AG09309 (cell line): Measurements from ENCODE around the gene KBTBD13.

Experiments
- DNase-seq: peaks from one replicate; pipeline ENCODE4 v3.0.0-alpha.2; 2010; ENCODE audit warnings: low read depth
- H3K4me3 ChIP-seq: 2 replicates; pipeline ENCODE4 v1.5.1; 2011; ENCODE audit warnings: mild to moderate bottlenecking, low read depth, low read length, moderate library complexity; ENCODE audit not compliant: control insufficient read depth
- TF ChIP-seq, protein P1 (sequence below): IDR thresholded peaks from 2 replicates; pipeline ENCODE4 v1.5.1; 2011; ENCODE audit warnings: mild to moderate bottlenecking, low read depth, low read length, inconsistent platforms; ENCODE audit not compliant: insufficient read depth, control insufficient read depth; ENCODE audit errors: missing control alignments

Gene KBTBD13

DNA sequence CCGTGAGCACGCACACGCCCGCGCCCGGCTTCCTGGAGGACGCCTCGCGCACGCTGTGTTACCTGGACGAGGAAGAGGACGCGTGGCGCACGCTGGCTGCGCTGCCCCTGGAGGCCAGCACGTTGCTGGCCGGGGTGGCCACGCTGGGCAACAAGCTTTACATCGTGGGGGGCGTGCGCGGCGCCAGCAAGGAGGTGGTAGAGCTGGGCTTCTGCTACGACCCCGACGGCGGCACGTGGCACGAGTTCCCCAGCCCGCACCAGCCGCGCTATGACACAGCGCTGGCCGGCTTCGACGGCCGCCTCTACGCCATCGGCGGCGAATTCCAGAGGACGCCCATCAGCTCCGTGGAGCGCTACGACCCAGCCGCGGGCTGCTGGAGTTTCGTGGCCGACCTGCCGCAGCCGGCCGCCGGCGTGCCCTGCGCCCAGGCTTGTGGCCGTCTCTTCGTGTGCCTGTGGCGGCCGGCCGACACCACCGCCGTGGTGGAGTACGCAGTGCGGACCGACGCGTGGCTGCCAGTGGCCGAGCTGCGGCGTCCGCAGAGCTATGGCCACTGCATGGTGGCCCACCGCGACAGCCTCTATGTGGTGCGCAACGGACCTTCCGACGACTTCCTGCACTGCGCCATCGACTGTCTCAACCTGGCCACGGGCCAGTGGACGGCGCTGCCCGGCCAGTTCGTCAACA is 890 bp downstream of the KBTBD13 start:
- TF ChIP-seq, protein P1, sequence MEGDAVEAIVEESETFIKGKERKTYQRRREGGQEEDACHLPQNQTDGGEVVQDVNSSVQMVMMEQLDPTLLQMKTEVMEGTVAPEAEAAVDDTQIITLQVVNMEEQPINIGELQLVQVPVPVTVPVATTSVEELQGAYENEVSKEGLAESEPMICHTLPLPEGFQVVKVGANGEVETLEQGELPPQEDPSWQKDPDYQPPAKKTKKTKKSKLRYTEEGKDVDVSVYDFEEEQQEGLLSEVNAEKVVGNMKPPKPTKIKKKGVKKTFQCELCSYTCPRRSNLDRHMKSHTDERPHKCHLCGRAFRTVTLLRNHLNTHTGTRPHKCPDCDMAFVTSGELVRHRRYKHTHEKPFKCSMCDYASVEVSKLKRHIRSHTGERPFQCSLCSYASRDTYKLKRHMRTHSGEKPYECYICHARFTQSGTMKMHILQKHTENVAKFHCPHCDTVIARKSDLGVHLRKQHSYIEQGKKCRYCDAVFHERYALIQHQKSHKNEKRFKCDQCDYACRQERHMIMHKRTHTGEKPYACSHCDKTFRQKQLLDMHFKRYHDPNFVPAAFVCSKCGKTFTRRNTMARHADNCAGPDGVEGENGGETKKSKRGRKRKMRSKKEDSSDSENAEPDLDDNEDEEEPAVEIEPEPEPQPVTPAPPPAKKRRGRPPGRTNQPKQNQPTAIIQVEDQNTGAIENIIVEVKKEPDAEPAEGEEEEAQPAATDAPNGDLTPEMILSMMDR = no peak
- H3K4me3 ChIP-seq = no peak overlapping the region
- DNase-seq = no peak

DNA sequence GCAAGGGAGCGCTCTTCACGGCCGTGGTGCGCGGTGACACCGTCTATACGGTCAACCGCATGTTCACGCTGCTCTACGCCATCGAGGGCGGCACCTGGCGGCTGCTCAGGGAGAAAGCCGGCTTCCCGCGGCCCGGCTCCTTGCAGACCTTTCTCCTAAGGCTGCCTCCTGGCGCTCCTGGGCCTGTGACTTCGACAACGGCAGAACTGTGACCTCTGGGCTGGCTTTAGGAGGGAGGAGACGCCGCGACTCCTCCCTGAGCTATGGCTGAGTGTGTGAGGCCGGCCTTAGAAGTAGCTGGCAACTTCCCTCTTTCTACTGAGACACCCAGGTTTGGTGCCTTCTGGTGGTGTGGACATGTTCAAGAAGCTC is 1.4 kb downstream of the KBTBD13 start:
- DNase-seq = no peak
- TF ChIP-seq, protein P1 = peak; percentile 61
- H3K4me3 ChIP-seq = no peak overlapping the region

DNA sequence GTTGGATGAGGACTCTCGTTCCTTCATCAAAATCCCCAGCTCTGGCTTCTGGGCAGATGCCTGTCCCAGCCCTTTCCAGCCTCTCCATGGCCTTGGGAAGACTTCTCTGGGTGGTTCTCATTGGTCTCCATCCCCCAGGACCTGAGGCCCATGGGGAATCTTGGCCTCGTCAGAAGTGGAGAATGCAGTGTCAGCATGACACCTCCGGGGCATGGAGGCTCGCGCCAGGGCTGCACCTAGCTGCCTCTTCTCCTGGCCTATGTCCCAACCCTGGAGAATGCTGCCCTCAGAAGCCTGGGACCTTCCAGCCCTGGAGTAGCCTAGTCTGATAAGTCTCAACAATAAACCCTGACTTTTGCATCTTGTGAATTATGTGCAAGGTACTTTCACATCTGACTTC is 3.0 kb downstream of the KBTBD13 start:
- TF ChIP-seq, protein P1 = no peak

DNA sequence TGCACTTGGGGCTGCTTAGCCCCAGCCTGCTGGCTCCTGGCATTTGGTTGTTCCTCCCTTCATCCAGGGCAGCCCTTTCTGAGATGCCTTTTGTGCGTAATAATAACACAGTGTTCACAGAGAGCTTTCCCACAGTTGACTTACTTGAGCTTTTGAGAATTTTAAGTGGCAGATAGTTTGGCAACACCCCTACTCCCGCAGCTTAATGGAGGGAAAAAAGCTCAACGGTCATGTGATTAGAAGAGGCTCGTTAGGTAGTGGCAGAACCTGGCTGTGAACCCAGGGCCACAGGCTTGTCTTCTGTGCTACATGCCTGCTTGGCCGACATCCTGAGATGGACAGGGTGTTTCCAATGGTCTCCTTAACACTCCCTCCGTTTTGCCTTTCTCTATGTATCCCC is 4.7 kb downstream of the KBTBD13 start:
- H3K4me3 ChIP-seq = no peak overlapping the region
- TF ChIP-seq, protein P1 = no peak
- DNase-seq = no peak

More for the DNA sequence above, 3.0 kb downstream of the KBTBD13 start:
- no peak for DNase-seq
- H3K4me3 ChIP-seq = no peak overlapping the region

DNA sequence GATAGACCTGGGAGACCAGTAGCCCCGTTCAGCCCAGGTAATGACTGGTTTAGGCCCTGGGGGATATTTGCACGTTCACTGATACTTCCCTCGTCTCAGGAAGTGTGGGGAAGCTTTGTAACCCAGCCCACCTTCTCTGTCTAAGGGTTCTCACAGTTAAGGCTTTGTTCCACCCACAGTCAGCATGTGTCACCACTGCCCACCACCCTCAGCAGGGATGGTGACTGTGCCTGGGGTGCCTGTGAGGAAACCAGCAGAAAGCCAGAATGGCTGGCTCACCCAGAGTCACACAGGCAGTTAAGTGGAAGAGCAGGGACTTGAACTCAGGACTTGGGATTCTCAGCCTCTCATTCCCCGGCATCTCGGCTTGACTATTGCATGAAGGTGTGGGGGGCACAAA is 5.2 kb downstream of the KBTBD13 start:
- TF ChIP-seq, protein P1 = no peak
- H3K4me3 ChIP-seq = no peak overlapping the region
- no peak for DNase-seq

DNA sequence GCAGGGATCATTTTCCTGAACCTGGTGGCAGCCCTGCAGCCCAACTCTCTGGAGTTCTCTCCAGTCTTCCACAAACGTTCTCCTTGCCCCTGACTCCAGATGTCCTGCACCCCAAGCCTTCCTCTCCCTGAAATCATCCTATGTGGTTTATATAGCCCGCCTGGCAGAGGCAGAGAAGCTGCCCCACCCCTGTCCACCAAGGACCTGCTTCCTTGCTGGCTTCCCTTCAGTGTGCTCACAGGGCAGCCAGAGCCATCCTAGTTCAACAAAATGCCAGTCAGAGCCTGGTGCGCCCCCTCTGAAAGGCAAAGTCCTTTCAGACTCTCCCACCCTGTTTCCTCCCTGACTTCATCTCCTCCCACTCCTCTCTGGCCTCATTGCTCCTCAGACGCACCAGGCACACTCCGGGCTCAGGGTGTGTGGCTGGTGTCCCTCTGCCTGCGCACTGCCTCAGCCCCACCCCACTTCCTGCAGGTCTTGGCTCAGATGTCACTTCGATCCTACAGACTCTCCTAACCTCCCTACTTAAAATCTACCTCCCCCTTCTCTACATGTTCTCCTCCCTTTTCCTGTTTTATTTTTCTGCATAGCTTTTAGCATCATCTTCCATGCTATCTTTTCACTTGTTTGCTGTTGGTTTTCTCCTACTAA is 5.9 kb downstream of the KBTBD13 start:
- no peak for DNase-seq

More for the DNA sequence above, 5.9 kb downstream of the KBTBD13 start:
- TF ChIP-seq, protein P1 = no peak
- H3K4me3 ChIP-seq = no peak overlapping the region
